ENCODE results near the gene MAGEB17. TPM values are rescaled to one million over a fixed set of nuclear protein-coding genes. Genes with fewer than 3 reads are reported as not detected.

The MAGEB17 gene
- polyA plus RNA-seq, 1 donor (not counting 4 experiments of a cell fraction or from before 2014, with no cell fraction given), result not detected

GRCh38 chrX:16171944-16172343 lies 4.7 kb downstream of the MAGEB17 start:
- Histone ChIP-seq H3K9me1 (ENCODE audit: control insufficient read depth, extremely low read depth, insufficient read depth, low read length) (no peaks in the 10 kb centered on the region), H3K9ac (ENCODE audit: control insufficient read depth, extremely low read depth, insufficient read depth, low read length) (no peak overlapping the region), H2AFZ (ENCODE audit: control insufficient read depth, low read length) (no peak overlapping the region), H3K27me3 (ENCODE audit: control insufficient read depth, extremely low read depth, insufficient read depth, low read length) (peaks cover 3% of the 10 kb centered on the region), H3K4me2 (ENCODE audit: control insufficient read depth, extremely low read depth, insufficient read depth, low read depth, low read length) (no peak overlapping the region), H3K9me3 (ENCODE audit: control insufficient read depth, low read depth, low read length) (no peaks in the 10 kb centered on the region), H3K36me3 (ENCODE audit: control insufficient read depth in 2 of 2, extremely low read depth in 1 of 2, insufficient read depth in 2 of 2, low read length in 2 of 2) (no peaks in the 10 kb centered on the region), H3K79me2 (ENCODE audit: control insufficient read depth, insufficient read depth, low read length) (no peaks in the 10 kb centered on the region), H3K4me1 (ENCODE audit: control insufficient read depth, extremely low read depth, insufficient read depth, low read length) (no peaks in the 10 kb centered on the region), H3K27ac (ENCODE audit: control insufficient read depth, insufficient read depth, low read length) (no peak overlapping the region), H4K20me1 (ENCODE audit: control insufficient read depth, extremely low read depth, insufficient read depth, low read length) (no peaks in the 10 kb centered on the region), H3K4me3 (ENCODE audit: control insufficient read depth in 2 of 3, extremely low read depth in 1 of 3, insufficient read depth in 2 of 3, low read depth in 1 of 3, low read length in 3 of 3) (no peak overlapping the region)
- FAIRE-seq (no peak), DNase-seq (ENCODE audit: low read depth, low spot score) (no peak)
- no peak for TF ChIP-seq EZH2 (IDR thresholded peaks at IDR 0.05; ENCODE audit: low read length)
- no peak for TF ChIP-seq CTCF (optimal IDR thresholded peaks at IDR 0.05 in 1 of 3, IDR thresholded peaks at IDR 0.05 in 1 of 3, conservative IDR thresholded peaks at IDR 0.05 in 1 of 3; ENCODE audit: extremely low read depth in 1 of 3, insufficient read depth in 2 of 3, low read length in 3 of 3)
- dilution Hi-C loops (cut with MboI; ENCODE audit: extremely low pct_ligation_motif_present, low sequenced_read_pairs), result no loop called here

GRCh38 chrX:16172391-16172790 lies 5.1 kb downstream of the MAGEB17 start:
- no peak overlapping the region for H3K9ac ChIP-seq (ENCODE audit: control insufficient read depth, extremely low read depth, insufficient read depth, low read length)
- FAIRE-seq (no peak), DNase-seq (ENCODE audit: low read depth, low spot score) (no peak)
- no peaks in the 10 kb centered on the region for H3K79me2 ChIP-seq (ENCODE audit: control insufficient read depth, insufficient read depth, low read length)
- no peak overlapping the region for H3K4me3 ChIP-seq (ENCODE audit: control insufficient read depth in 2 of 3, extremely low read depth in 1 of 3, insufficient read depth in 2 of 3, low read depth in 1 of 3, low read length in 3 of 3)
- no peak overlapping the region for H3K4me2 ChIP-seq (ENCODE audit: control insufficient read depth, extremely low read depth, insufficient read depth, low read depth, low read length)
- no peaks in the 10 kb centered on the region for H3K9me1 ChIP-seq (ENCODE audit: control insufficient read depth, extremely low read depth, insufficient read depth, low read length)
- no peaks in the 10 kb centered on the region for H3K4me1 ChIP-seq (ENCODE audit: control insufficient read depth, extremely low read depth, insufficient read depth, low read length)
- peaks cover 3% of the 10 kb centered on the region for H3K27me3 ChIP-seq (ENCODE audit: control insufficient read depth, extremely low read depth, insufficient read depth, low read length)
- H2AFZ ChIP-seq (ENCODE audit: control insufficient read depth, low read length), result no peak overlapping the region
- no peak overlapping the region for H3K27ac ChIP-seq (ENCODE audit: control insufficient read depth, insufficient read depth, low read length)
- no peaks in the 10 kb centered on the region for H3K36me3 ChIP-seq (ENCODE audit: control insufficient read depth in 2 of 2, extremely low read depth in 1 of 2, insufficient read depth in 2 of 2, low read length in 2 of 2)
- dilution Hi-C loops (cut with MboI; ENCODE audit: extremely low pct_ligation_motif_present, low sequenced_read_pairs), result no loop called here
- H4K20me1 ChIP-seq (ENCODE audit: control insufficient read depth, extremely low read depth, insufficient read depth, low read length), result no peaks in the 10 kb centered on the region
- H3K9me3 ChIP-seq (ENCODE audit: control insufficient read depth, low read depth, low read length), result no peaks in the 10 kb centered on the region
- TF ChIP-seq CTCF (optimal IDR thresholded peaks at IDR 0.05 in 1 of 3, IDR thresholded peaks at IDR 0.05 in 1 of 3, conservative IDR thresholded peaks at IDR 0.05 in 1 of 3; ENCODE audit: extremely low read depth in 1 of 3, insufficient read depth in 2 of 3, low read length in 3 of 3), result no peak
- TF ChIP-seq EZH2 (IDR thresholded peaks at IDR 0.05; ENCODE audit: low read length), result no peak
